ENCODE measurements around the gene GTF3C1.

The GTF3C1 gene

GRCh38 chr16:27426423-27427408 lies 123.0 kb downstream of the GTF3C1 start:
- DNase-seq (ENCODE audit: low read depth), result peak; percentile 71

DNA sequence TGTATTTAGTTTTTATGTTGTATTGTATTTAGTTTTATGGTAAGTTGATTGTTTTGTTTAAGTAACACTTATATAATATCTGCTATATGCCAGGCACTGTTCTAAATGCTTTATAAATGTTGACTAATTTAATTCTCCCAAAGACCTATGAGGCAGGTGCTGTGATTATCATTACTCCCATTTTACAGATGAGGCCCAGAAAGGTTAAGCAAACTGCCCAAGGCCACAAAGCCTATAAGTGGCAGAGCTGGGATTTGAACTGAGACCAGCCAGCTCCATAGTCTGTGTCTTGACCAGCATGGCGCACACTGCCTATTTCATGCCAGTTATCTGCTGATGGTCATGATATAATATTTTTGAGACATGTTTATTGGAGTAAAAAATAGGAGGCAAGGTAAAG lies 123.8 kb downstream of the GTF3C1 start:
- no peak for DNase-seq (ENCODE audit: low read depth)

GRCh38 chr16:27424772-27425498 lies 124.8 kb downstream of the GTF3C1 start:
- no peak for DNase-seq (ENCODE audit: low read depth)

DNA sequence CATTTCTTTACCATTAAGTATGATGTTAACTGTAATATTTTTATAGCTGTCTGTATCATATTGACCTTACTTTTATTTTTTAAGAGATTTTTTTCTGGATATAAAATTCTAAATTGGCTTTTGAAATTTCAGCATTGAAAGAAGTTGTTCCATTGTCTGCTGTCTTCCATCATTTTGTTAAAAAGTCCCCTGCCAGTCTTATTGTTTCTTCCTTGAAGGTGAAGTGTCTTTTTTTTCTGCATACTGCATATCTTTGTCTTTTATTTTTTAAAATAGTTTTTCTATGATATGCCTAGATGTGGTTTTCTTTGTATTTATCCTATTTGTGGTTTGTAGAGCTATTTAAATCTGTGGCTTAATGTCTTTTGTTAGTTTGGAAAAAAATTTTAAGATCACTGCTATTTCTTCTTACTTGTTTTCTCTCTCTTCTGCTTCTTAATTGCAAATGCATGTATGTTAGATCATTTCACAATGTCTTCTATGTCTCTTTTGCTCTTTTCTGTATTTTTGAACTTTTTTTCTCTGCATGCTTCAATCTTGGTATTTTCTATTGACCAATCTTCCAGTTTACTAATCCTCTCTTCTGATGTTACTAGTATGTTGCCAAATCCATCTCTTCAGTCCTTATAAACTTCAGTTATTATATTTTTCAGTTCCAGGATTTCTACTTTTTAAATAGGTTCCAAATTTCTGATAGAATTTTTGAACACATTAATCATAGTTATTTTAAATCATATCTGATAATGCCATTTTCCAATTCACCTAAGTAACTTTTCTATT lies 127.6 kb downstream of the GTF3C1 start:
- no peak for DNase-seq (ENCODE audit: low read depth)

GRCh38 chr16:27417047-27417671 lies 132.6 kb downstream of the GTF3C1 start:
- DNase-seq (ENCODE audit: low read depth), result no peak

GRCh38 chr16:27414788-27415431 lies 134.8 kb downstream of the GTF3C1 start:
- DNase-seq (ENCODE audit: low read depth), result no peak

GRCh38 chr16:27413956-27414355 lies 135.8 kb downstream of the GTF3C1 start:
- DNase-seq (ENCODE audit: low read depth), result no peak

DNA sequence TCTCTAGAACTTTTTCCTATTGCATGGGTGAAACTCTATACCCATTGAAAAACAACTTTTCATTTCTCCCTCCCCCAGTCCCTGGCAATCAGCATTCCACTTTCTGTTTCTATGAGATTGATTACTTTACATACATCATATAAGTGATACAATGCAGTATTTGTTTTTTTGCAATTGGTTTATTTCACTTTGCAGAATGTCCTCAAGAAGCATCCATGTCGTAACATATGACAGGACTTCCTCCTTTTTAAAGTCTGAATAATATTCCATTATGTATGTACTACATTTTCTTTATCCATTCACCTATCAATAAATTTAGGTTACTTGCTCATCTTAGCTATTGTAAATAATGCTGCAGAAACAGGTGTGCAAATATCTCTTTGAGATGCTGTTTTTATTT lies 139.0 kb downstream of the GTF3C1 start:
- DNase-seq (ENCODE audit: low read depth), result no peak
